GM23338 (cell line): ENCODE data around the gene QKI.

ENCODE experiments used
- EZH2phosphoT487 ChIP-seq: fragments of 200-600 bp; sonication (generic); IDR thresholded peaks from one replicate; pipeline ENCODE4 v1.8.1; 2018; ENCODE audit warnings: antibody characterized with exemption; ENCODE audit not compliant: unreplicated experiment
- POLR2AphosphoS5 ChIP-seq: IDR thresholded peaks from 2 replicates; pipeline ENCODE4 v1.6.1; 2016; ENCODE audit warnings: antibody characterized with exemption, low read depth
- REST ChIP-seq: IDR thresholded peaks from one replicate; pipeline ENCODE4 v1.6.1; 2018; ENCODE audit warnings: antibody characterized with exemption; ENCODE audit not compliant: unreplicated experiment

GRCh38 chr6:163466839-163467390, 52.4 kb downstream of the QKI start:
- TF ChIP-seq EZH2phosphoT487 (no peak), POLR2AphosphoS5 (no peak), REST (no peak)
